Measurements from ENCODE around the gene TRRAP. TPM values are rescaled to one million over a fixed set of nuclear protein-coding genes. Genes with fewer than 3 reads are reported as not detected.

TRRAP gene
- total RNA-seq, 3 donors from 2014 or later = 24.6 to 39.0 (median 38.9) TPM

DNA sequence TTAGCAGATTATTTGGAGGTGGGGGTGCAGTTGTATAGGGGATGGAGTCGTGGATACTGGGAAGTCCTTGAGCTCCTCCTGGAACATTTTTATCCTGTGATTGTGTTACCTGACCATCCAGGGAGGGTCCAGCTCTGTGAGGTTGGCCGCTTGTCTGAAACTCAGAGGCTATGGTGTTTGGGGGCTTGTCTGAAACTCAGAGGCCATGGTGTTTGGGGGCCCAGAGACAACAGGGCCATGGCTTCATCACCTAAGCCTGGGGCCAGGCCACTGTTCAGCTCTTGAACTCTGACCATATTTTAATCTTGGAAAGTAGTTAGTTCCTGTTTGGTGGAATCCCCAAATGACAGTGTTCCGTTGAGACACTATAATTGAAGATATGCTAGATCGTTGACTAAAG is 66.1 kb downstream of the TRRAP start:
- intact Hi-C loops (cut with DNase I; ENCODE audit: low total_unique reads) = no loop called here
- H3K36me3 ChIP-seq = no peaks in the 10 kb centered on the region
- DNase-seq (ENCODE audit: low spot score in 2 of 2) = no peak

DNA sequence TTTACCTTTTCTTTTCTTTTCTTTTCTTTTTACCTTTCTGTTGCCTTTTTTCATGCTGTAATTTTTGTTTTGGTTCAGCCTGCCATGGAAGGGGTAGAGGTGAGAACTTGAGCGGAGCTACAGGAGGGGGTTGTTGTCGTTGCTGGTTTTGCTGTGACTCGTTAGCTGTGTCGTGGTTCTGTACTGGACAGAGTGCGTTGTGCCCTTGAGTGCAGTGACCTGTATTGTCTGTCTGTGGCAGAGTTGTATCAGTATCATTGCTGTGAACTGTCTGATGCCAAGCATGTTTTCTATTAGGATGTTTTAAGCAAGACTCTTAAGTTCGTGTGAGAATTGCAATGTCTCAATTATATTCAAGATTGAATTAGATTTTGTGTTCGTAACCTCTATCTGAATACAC is 67.5 kb downstream of the TRRAP start:
- no peaks in the 10 kb centered on the region for H3K9me3 ChIP-seq
- H3K4me3 ChIP-seq = no peak overlapping the region
- no peak overlapping the region for H3K27ac ChIP-seq
- H3K4me1 ChIP-seq = no peaks in the 10 kb centered on the region
- TF ChIP-seq, protein P1, sequence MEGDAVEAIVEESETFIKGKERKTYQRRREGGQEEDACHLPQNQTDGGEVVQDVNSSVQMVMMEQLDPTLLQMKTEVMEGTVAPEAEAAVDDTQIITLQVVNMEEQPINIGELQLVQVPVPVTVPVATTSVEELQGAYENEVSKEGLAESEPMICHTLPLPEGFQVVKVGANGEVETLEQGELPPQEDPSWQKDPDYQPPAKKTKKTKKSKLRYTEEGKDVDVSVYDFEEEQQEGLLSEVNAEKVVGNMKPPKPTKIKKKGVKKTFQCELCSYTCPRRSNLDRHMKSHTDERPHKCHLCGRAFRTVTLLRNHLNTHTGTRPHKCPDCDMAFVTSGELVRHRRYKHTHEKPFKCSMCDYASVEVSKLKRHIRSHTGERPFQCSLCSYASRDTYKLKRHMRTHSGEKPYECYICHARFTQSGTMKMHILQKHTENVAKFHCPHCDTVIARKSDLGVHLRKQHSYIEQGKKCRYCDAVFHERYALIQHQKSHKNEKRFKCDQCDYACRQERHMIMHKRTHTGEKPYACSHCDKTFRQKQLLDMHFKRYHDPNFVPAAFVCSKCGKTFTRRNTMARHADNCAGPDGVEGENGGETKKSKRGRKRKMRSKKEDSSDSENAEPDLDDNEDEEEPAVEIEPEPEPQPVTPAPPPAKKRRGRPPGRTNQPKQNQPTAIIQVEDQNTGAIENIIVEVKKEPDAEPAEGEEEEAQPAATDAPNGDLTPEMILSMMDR (IDR thresholded peaks at IDR 0.05) = no peak
- no peak for TF ChIP-seq POLR2AphosphoS5 (IDR thresholded peaks at IDR 0.05)
- TF ChIP-seq POLR2A (IDR thresholded peaks at IDR 0.05) = no peak
- peaks cover 8% of the 10 kb centered on the region for H3K36me3 ChIP-seq
- intact Hi-C loops (cut with DNase I; ENCODE audit: low total_unique reads) = no loop called here
- DNase-seq (ENCODE audit: low spot score in 2 of 2) = no peak
- H3K27me3 ChIP-seq = no peaks in the 10 kb centered on the region

More for the DNA sequence above, 66.1 kb downstream of the TRRAP start:
- no peak overlapping the region for H3K4me3 ChIP-seq
- H3K4me1 ChIP-seq = no peaks in the 10 kb centered on the region
- H3K9me3 ChIP-seq = no peaks in the 10 kb centered on the region
- no peaks in the 10 kb centered on the region for H3K27me3 ChIP-seq
- no peak overlapping the region for H3K27ac ChIP-seq
- TF ChIP-seq POLR2AphosphoS5 (IDR thresholded peaks at IDR 0.05) (no peak), POLR2A (IDR thresholded peaks at IDR 0.05) (no peak)
- TF ChIP-seq, protein P1 (IDR thresholded peaks at IDR 0.05) = no peak

DNA sequence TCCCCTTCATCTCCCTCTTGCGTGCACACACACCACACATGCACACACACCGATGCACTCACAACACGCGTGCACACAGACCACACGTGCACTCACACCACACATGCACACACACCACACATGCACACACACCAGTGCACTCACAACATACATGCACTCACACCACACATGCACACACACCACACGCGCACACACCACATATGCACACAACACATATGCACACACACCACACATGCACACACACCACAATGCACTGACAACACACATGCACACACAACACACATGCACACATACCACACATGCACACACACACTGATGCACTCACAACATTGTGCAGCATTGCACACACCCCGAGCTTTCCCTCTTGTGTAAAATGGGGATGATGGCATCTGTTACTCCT is 68.1 kb downstream of the TRRAP start:
- H3K4me1 ChIP-seq = no peaks in the 10 kb centered on the region
- H3K27me3 ChIP-seq = no peaks in the 10 kb centered on the region
- H3K4me3 ChIP-seq = no peak overlapping the region
- DNase-seq (ENCODE audit: low spot score in 2 of 2) = no peak
- peaks cover 8% of the 10 kb centered on the region for H3K36me3 ChIP-seq
- no peaks in the 10 kb centered on the region for H3K9me3 ChIP-seq
- H3K27ac ChIP-seq = no peak overlapping the region
- TF ChIP-seq, protein P1 (IDR thresholded peaks at IDR 0.05) = no peak
- intact Hi-C loops (cut with DNase I; ENCODE audit: low total_unique reads) = no loop called here

DNA sequence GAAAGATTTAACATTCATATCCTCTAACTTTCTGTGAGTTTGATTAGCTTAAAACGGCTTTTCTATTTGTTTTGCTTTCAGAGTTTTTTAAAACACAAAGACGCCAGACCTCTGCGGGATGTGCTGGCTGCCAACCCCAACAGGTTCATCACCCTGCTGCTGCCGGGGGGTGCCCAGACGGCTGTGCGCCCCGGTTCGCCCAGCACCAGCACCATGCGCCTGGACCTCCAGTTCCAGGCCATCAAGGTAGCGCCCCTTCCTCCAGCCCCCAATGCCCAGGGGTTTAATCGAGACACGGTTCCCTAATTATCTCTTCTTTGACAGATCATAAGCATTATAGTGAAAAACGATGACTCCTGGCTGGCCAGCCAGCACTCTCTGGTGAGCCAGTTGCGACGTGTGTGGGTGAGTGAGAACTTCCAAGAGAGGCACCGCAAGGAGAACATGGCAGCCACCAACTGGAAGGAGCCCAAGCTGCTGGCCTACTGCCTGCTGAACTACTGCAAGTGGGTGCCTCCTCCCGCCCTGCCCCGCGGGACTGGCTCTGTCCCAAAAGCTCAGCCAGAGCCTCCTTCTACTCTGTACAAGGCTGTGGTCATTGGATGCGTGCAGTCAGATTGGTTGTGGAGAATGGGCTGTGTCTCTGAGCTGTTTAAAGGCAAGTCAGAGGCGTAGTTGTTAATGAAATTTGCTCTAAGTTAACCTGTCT is 71.2 kb downstream of the TRRAP start:
- intact Hi-C loops (cut with DNase I; ENCODE audit: low total_unique reads) = no loop called here
- no peak for DNase-seq (ENCODE audit: low spot score in 2 of 2)
- no peaks in the 10 kb centered on the region for H3K9me3 ChIP-seq
- no peak overlapping the region for H3K4me3 ChIP-seq
- H3K27ac ChIP-seq = no peak overlapping the region
- H3K27me3 ChIP-seq = no peaks in the 10 kb centered on the region
- no peaks in the 10 kb centered on the region for H3K4me1 ChIP-seq
- peaks cover 24% of the 10 kb centered on the region for H3K36me3 ChIP-seq
- no peak for TF ChIP-seq POLR2AphosphoS5 (IDR thresholded peaks at IDR 0.05)
- TF ChIP-seq, protein P1 (IDR thresholded peaks at IDR 0.05) = no peak
- TF ChIP-seq POLR2A (IDR thresholded peaks at IDR 0.05) = no peak

DNA sequence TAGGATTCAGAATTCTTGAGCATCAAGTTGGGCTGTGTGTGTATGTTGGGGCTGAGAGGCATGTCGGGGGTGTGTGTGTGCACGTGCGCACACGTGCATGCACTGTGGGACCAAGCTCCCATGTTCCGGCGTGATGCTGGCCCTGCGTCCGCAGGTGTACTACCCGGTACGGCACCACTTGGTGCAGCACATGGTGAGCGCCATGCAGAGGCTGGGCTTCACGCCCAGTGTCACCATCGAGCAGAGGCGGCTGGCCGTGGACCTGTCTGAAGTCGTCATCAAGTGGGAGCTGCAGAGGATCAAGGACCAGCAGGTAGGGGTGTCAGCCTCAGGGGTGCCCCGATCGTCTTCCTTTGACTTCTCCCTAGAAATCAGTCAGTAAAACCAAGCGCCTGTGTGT is 77.7 kb downstream of the TRRAP start:
- H3K4me3 ChIP-seq = no peak overlapping the region
- H3K27ac ChIP-seq = no peak overlapping the region
- intact Hi-C loops (cut with DNase I; ENCODE audit: low total_unique reads) = no loop called here
- H3K9me3 ChIP-seq = no peaks in the 10 kb centered on the region
- no peaks in the 10 kb centered on the region for H3K27me3 ChIP-seq
- TF ChIP-seq POLR2A (IDR thresholded peaks at IDR 0.05) = no peak
- TF ChIP-seq POLR2AphosphoS5 (IDR thresholded peaks at IDR 0.05) = no peak
- TF ChIP-seq, protein P1 (IDR thresholded peaks at IDR 0.05) = no peak
- no peaks in the 10 kb centered on the region for H3K4me1 ChIP-seq
- H3K36me3 ChIP-seq = peaks cover 32% of the 10 kb centered on the region
- no peak for DNase-seq (ENCODE audit: low spot score in 2 of 2)
